ENCODE data around the gene SSU72. TPM values are rescaled to one million over a fixed set of nuclear protein-coding genes. Genes with fewer than 3 reads are reported as not detected.

SSU72 gene
- total RNA-seq, 4 donors from 2014 or later = 129 to 161 (median 146) TPM

- Histone ChIP-seq H3K4me1 (peaks cover 0 to 19% (median 3%) of the 10 kb centered on the region in 4 donors), H3K27ac (no peak overlapping the region), H3K9me3 (no peaks in the 10 kb centered on the region), H3K36me3 (peaks cover 0 to 86% (median 0%) of the 10 kb centered on the region in 3 donors), H3K27me3 (no peaks in the 10 kb centered on the region), H3K4me3 (no peak overlapping the region)
- no peak for DNase-seq (ENCODE audit: low spot score in 2 of 2)
- 86 to 89% methylated on average over 12 to 19 of the region's 21 CpGs for WGBS, 2 donors
- no peak for TF ChIP-seq EP300 (IDR thresholded peaks at IDR 0.05)
- TF ChIP-seq POLR2A (IDR thresholded peaks at IDR 0.05) = no peak
- no peak for TF ChIP-seq CTCF (IDR thresholded peaks at IDR 0.05)
Measured at GRCh38 chr1:1622010-1622787, 47.5 kb upstream of the SSU72 start.

GRCh38 chr1:1621173-1622009 is 46.7 kb upstream of the SSU72 start:
- H3K27me3 ChIP-seq = no peaks in the 10 kb centered on the region
- WGBS, 2 donors = 79 to 83% methylated on average over 24 to 31 of the region's 31 CpGs

GRCh38 chr1:1620433-1621139 is 45.9 kb upstream of the SSU72 start:
- H3K27me3 ChIP-seq = no peaks in the 10 kb centered on the region
- H3K4me1 ChIP-seq = peaks cover 0 to 30% (median 13%) of the 10 kb centered on the region in 4 donors
- WGBS, 2 donors = 76 to 81% methylated on average over 5 to 16 of the region's 16 CpGs
- no peak overlapping the region for H3K4me3 ChIP-seq
- TF ChIP-seq POLR2A (IDR thresholded peaks at IDR 0.05) (no peak), CTCF (IDR thresholded peaks at IDR 0.05) (no peak), EP300 (IDR thresholded peaks at IDR 0.05) (no peak)
- no peak for DNase-seq (ENCODE audit: low spot score in 2 of 2)
- peaks cover 0 to 70% (median 0%) of the 10 kb centered on the region in 3 donors for H3K36me3 ChIP-seq
- no peaks in the 10 kb centered on the region for H3K9me3 ChIP-seq
- H3K27ac ChIP-seq = no peak overlapping the region

More at GRCh38 chr1:1621173-1622009, 46.7 kb upstream of the SSU72 start:
- no peak overlapping the region for H3K27ac ChIP-seq
- TF ChIP-seq CTCF (IDR thresholded peaks at IDR 0.05) (no peak), EP300 (IDR thresholded peaks at IDR 0.05) (no peak), POLR2A (IDR thresholded peaks at IDR 0.05) (no peak)
- H3K4me3 ChIP-seq = no peak overlapping the region
- H3K4me1 ChIP-seq = peaks cover 0 to 27% (median 11%) of the 10 kb centered on the region in 4 donors
- H3K36me3 ChIP-seq = peaks cover 0 to 78% (median 0%) of the 10 kb centered on the region in 3 donors
- H3K9me3 ChIP-seq = no peaks in the 10 kb centered on the region
- no peak for DNase-seq (ENCODE audit: low spot score in 2 of 2)

GRCh38 chr1:1619917-1620361 is 45.3 kb upstream of the SSU72 start:
- Histone ChIP-seq H3K4me3 (no peak overlapping the region), H3K27me3 (no peaks in the 10 kb centered on the region), H3K9me3 (no peaks in the 10 kb centered on the region), H3K36me3 (peaks cover 0 to 63% (median 0%) of the 10 kb centered on the region in 3 donors), H3K27ac (no peak overlapping the region), H3K4me1 (peaks cover 0 to 30% (median 13%) of the 10 kb centered on the region in 4 donors)
- 68 to 76% methylated on average over 5 to 14 of the region's 14 CpGs for WGBS, 2 donors
- no peak for DNase-seq (ENCODE audit: low spot score in 2 of 2)
- no peak for TF ChIP-seq CTCF (IDR thresholded peaks at IDR 0.05)
- no peak for TF ChIP-seq POLR2A (IDR thresholded peaks at IDR 0.05)
- TF ChIP-seq EP300 (IDR thresholded peaks at IDR 0.05) = no peak

Data from tibial nerve (tissue), 4 donors.